GM21423 (cell line): Measurements from ENCODE around the gene IRX4.

Experiments used
- ATAC-seq: cut with Tn5 transposase; IDR thresholded peaks from one replicate; pipeline ENCODE4 v1.9.1; 2021; ENCODE audit warnings: mild to moderate bottlenecking, moderate library complexity; ENCODE audit not compliant: unreplicated experiment

Gene IRX4

DNA sequence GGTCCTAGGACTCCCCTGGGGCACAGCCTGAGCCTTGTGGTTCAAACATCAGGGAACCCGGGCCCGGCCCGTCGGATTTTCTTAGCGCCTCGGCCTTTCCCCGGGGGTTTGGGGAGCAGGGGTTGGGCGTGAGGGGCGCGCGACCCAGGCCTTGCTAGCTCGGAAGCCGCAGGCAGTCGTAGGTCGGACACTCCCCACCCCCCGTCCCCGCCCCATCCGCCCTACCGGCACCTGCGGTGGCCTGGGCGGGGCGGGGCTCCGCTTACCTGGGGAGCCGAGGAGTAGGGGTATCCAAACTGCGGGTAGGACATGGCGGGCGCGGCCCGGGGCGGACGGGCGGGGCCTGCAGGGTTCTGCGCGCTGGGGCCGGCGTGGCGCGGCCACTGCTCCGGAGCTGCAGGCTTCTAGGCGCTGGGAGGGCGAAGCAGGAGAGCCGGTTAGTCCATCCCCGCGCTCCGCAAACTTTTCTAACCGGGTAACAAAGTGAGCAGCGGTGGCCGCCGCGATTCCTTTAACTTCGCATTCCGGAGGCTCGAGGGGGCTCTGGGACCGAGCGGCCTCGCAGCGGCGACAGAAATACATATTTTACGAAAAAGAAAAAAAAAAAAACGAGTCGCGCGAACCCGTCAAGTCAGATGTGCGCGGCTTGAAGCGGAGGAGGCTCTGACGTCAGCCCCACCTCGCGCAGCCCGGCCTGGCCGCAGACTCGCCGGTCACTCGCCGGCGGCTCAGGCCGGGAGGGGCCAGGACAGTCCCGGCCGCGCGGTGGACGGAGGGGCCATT, at the start of gene IRX4:
TSS of gene IRX4 (minus strand) at position 589 of the 783 bp plus-strand sequence. CDS start at position 311, 278 bp downstream.
- no peak for ATAC-seq

- ATAC-seq: no peak
Observed at GRCh38 chr5:1931604-1932231, 49.0 kb upstream of the IRX4 start.

DNA sequence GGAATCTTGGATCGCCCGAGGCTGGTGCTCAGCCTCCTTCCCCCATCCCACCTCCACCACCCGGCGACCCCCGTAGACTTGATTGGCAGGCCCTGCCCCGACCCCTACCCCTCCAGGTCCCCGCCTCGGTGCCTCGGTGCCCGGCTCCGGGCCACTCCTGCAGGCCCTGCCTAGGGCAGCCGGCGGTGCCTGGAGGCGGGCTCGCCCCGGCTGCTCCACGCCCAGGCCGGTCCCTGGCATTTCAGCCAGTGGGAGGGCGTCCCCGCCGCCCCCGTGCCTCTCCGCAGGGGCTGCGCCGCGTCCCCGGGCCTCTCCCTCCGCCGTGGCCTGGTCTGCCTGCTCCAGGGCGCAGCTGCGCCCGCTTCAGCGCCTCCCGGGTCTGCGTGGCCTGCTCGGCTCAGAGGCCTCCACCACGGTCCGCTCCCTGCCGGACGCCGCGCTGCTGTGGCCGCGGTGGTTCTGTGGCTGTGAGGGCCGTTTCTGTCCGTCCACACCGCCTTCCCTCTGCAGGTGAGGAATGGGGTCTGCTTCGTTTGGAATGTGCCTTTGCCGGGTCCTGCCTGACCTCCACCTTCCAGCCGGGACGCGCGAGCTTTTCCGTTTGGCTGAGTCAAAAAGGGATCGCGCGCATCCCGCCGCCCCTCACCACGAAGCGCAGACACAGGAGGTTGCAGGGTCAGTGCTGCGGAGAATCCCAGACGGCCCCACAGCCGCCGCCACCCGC, 48.3 kb upstream of the IRX4 start:
- no peak for ATAC-seq

GRCh38 chr5:1930501-1930879, 47.8 kb upstream of the IRX4 start:
- ATAC-seq: no peak

DNA sequence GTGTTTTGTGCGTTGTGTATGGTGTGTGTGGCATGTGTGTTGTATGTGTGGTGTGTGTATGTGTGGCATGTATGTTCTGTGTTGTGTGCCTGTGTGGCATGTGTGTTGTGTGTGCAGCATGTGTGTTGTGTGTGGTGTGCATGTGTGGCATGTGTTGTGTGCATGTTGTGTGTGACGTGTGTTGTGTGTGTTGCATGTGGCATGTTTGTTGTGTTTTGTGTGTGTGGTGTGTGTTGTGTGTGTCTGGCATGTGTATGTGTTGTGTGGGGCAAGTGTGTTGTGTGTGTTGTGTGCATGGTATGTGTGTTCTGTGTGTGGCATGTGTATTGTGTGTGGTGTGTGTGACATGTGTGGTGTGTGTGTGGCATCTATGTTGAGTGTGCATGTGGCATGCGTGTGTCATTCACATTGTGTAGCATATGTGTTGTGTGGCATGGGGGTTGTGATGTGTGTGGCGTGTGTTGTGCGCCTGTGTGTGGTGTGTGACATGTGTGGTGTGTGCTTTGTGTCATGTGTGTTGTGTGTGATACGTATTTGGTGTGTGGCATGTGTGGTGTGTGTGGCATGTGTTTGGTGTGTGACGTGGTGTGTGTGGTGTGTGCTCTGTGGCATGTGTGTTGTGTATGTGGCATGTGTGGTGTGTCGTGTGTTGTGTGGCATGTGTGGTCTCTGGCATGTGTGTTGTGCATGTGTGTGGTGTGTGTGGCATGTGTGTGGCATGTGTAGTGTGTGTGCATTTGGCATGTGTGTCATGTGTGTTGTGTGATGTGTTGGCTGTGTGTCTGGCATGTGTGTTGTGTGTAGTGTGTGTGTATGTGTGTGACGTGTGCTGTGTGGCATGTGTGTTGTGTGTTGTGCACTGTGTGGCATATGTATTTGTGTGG, 46.6 kb upstream of the IRX4 start:
- no peak for ATAC-seq

GRCh38 chr5:1926471-1927341, 44.0 kb upstream of the IRX4 start:
- ATAC-seq: no peak

GRCh38 chr5:1926071-1926440, 43.3 kb upstream of the IRX4 start:
- ATAC-seq: no peak

DNA sequence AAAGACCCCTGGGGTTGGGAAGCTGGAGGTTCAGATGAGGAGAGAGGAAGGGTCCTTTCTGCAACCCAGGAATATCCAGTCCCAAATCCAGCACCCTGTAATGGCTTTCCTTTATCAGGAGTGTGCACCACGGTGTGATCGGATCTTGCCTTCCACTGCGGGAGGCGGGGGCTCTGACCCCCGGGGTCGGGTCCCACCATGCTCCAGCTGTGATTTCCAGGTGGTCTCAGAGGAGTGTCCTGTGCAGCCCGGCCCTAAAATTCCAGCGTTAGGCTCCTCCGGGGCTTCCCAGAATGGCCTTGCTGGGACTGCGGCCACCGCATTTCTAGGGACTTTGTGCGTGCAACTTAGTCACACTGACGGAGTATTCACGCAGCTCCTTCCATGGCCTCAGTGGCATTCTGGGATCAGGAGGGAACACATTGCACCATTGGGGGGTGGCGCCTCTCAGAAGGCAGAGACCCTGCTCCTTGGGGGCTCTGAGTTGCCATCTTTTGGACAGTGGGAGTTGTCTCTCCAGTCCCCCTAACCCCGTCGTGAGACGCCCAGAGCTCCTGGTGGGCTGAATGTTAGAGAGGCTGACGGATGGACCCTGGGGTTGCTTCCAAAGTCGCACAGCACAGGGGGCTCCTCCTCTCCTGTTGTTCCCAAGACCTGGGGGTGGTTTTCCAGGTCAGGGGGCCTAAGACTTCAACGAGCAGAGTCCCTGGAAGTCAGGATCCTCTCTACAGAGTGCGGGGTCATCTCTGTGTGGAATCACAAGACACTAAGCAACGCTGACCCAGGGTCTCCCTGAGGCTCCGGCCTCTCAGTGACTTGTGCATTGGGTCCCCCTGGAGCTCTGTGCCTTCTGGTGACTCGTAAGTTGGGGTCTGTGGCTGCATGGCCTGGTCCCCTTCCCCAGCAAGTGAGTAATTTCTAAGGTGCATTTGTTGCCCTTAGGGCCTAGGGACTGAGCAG, 42.7 kb upstream of the IRX4 start:
- no peak for ATAC-seq

GRCh38 chr5:1923766-1924165, 41.0 kb upstream of the IRX4 start:
- ATAC-seq: no peak

DNA sequence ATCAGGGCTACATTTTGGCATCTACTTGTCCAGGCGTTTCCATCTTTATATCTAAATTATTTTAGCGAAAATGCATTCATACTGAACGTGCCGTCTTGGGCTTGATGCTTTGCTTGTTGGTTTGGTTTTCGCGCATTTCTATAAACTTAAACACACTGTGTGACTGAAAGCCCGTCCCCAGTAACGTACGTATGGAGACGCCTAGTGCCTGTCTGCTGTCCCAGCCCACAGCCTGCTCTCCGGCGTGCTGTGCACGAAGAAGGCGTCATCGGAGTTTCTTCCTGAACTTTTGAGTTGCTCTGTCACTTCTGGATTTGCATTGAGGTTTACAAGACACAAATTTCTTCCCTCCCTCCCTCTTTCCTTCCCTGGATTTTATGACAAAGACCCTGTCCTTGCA, 40.6 kb upstream of the IRX4 start:
- ATAC-seq: no peak

DNA sequence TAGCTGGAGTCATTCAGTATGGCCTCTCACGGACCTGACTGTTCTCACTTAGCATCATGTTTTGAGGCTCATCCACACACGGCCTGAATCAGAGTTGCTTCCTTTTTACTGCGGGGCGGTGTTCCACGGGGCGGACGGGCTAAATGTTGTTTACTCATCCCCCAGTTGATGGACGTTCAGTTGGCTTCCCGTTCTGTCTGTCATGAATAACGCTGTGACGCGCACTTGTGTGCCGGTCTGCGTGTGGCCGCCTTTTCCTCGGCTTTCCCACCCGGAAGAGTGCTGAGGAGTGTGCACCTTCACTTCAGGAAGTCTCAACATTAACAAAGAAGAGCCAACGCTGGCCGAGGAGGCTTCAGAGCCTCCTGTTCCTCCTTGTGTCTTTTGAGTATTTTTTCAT, 39.0 kb upstream of the IRX4 start:
- no peak for ATAC-seq

DNA sequence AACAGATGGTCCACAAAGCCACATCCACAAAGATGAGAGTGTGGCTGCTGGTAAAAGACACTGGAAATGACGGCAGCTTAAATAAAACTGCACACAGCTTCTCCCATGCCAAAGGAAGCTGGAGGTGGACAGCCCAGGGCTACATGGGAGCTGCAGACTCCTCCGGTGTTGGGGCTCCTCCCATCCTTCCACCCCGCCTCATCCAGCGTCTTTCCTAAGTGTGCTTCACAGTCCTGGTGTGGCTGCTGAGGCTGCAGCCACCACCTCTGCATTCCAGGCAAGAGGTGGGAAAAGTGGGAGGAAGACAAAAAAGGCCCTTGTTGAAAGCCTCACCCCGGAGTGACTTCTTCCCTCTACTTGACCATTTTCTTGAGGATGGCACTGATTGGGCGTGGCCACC, 37.0 kb upstream of the IRX4 start:
- no peak for ATAC-seq

- ATAC-seq: no peak
Observed at GRCh38 chr5:1919209-1919566, 36.5 kb upstream of the IRX4 start.

DNA sequence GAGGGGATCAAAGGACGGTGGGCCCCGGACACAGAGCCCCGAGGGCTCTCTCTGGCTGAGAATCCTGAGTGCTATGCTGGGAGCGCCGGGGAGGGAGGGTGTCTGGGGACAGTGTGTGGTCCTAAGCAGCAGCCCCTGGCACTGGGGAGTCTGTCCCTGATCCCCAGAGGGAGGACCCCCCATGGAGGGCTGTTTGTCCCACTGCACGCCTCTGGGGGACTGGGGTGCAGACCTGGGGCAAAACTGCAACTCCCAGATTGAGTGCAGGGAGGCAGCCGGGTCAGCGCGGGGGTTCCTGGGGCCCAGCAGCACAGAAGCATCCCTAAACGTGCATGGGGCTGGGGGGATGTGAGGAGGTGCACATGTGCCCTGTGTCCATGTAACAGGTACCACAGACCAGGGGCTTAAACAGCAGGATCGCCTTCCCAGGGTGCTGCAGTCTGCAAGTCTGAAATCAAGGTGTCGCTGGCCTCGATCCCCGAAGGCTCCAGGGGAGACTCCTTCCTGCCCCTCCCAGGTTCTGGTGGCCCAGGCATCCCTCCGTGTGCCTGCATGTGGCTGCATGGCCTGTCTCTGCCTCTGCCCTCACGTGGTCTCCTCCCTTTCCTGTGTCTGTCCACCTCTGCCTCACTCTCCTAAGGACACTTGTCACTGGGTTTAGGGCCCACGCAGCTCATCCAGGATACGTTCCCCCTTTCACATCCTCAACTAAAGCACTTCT, 35.9 kb upstream of the IRX4 start:
- ATAC-seq: no peak

- no peak for ATAC-seq
Observed at GRCh38 chr5:1917830-1918487, 35.2 kb upstream of the IRX4 start.

DNA sequence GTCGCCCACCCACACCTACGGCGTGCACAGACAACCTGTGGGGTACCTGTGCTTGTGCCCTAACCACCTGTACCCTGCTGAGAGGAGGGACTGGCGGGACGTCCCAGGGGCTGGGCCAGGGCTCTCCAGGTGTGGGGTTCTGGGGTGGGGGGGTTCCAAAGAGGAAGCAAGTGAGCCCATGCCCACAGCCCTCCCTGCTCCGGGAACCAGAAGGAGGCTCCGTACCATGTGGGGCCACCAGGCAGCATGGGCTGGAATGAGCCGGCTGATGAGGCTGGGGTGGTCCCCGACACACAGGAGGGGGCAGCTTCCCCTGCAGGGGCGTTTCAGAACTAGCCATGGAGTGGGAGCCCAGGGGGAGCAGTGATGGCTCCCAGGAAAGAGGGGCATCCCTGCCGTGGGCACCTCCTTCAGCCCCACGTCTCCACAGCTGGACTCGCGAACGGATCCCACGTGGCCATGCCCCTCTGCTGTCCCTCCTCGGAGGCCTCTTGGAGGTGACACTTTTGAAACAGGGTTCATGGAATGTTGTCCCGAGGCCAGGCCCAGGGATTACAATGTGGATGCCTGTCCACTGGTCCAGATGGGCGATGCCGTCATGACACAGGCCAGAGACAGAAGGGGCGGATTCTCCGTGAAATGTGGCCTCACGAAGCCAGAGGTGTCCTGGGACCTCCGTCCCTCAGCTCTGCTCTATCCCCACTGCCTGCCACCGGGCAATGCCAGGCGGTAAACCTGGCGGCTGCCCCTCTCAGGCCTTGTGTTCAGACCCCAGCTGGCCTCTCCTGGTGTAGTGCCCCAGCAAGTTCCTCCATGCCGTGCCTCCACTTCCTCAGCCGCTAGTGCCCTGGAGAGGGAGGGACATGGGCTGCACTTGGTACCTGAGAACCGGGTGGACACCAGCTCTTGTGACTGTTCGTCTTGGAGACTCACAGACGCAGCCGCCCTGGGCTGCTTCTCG, 33.6 kb upstream of the IRX4 start:
- ATAC-seq: no peak

DNA sequence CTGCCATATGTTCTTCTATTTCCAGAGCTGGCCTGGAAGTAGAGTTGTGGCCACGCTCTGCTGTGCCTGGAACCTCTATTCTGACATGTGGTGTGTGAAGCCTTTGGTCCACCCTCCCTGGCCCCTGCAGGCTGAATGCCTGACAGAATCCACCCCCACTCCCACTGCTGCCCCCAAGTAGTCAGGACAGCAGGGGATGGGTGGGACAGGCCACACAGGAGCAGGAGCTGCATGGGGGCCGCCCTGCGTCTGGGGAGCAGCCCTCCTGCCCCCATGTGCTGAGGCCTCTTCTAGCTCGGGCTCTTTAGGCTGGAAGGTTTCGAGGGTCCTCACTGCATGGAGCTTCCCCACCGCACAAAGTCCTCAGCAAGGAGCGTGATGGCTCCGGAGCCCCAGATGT, 32.6 kb upstream of the IRX4 start:
- no peak for ATAC-seq
